HepG2 (cell line): ENCODE measurements around the gene RUSF1. TPM values are rescaled to one million over a fixed set of nuclear protein-coding genes. Genes with fewer than 3 reads are reported as not detected.

Experiments
- CBFB ChIP-seq: sonication (generic); formaldehyde crosslinking; IDR thresholded peaks from 2 replicates; pipeline ENCODE4 v1.4.0; 2020; ENCODE audit warnings: missing genetic modification reagents
- HNRNPL ChIP-seq: fragments of 200-400 bp; formaldehyde crosslinking; IDR thresholded peaks from 2 replicates; pipeline ENCODE4 v1.6.1; 2017; ENCODE audit warnings: mild to moderate bottlenecking, low read depth, low read length
- KAT8 ChIP-seq: IDR thresholded peaks from 2 replicates; pipeline ENCODE4 v1.6.1; 2016; ENCODE audit warnings: missing genetic modification reagents, missing compliant biosample characterization
- MED1 ChIP-seq: sonication (generic); formaldehyde crosslinking; IDR thresholded peaks from 2 replicates; pipeline ENCODE4 v1.4.0; 2020; ENCODE audit warnings: missing genetic modification reagents
- MTA3 ChIP-seq: sonication (generic); formaldehyde crosslinking; IDR thresholded peaks from 2 replicates; pipeline ENCODE4 v1.4.0; 2020; ENCODE audit warnings: missing genetic modification reagents
- NFYB ChIP-seq: sonication (generic); formaldehyde crosslinking; IDR thresholded peaks from 2 replicates; pipeline ENCODE4 v1.4.0; 2020; ENCODE audit warnings: missing genetic modification reagents
- NR3C1 ChIP-seq: sonication (generic); formaldehyde crosslinking; IDR thresholded peaks from 2 replicates; pipeline ENCODE4 v1.4.0; 2020; ENCODE audit warnings: missing genetic modification reagents
- SNAPC2 ChIP-seq: sonication (generic); formaldehyde crosslinking; IDR thresholded peaks from 2 replicates; pipeline ENCODE4 v1.8.1; 2022; ENCODE audit warnings: mild to moderate bottlenecking, missing genetic modification reagents
- SNRNP70 ChIP-seq: fragments of 200-400 bp; formaldehyde crosslinking; IDR thresholded peaks from 2 replicates; pipeline ENCODE4 v1.6.1; 2017; ENCODE audit warnings: mild to moderate bottlenecking, low read depth, low read length, moderate library complexity
- SSRP1 ChIP-seq: IDR thresholded peaks from 2 replicates; pipeline ENCODE4 v1.6.1; 2016; ENCODE audit warnings: control low read depth
- SUZ12 ChIP-seq: fragments of 150-350 bp; IDR thresholded peaks from 2 replicates; pipeline ENCODE4 v1.6.1; 2014; ENCODE audit warnings: low read depth, low read length
- TAF1 ChIP-seq: sonication (generic); formaldehyde crosslinking; IDR thresholded peaks from 2 replicates; pipeline ENCODE4 v1.4.0; 2020; ENCODE audit warnings: missing genetic modification reagents
- U2AF1 ChIP-seq: fragments of 200-400 bp; formaldehyde crosslinking; optimal IDR thresholded peaks from 2 replicates; pipeline ENCODE3; 2017; ENCODE audit warnings: mild to moderate bottlenecking, low read depth, low read length
- ZBTB42 ChIP-seq: sonication (generic); formaldehyde crosslinking; IDR thresholded peaks from 2 replicates; pipeline ENCODE4 v1.5.0; 2020; ENCODE audit warnings: mild to moderate bottlenecking, missing genetic modification reagents
- ZFP1 ChIP-seq: IDR thresholded peaks from 2 replicates; pipeline ENCODE4 v1.6.1; 2016
- ZFP90 ChIP-seq: sonication (generic); formaldehyde crosslinking; IDR thresholded peaks from 2 replicates; pipeline ENCODE4 v1.8.0; 2022; ENCODE audit warnings: missing genetic modification reagents, mild to moderate bottlenecking, inconsistent platforms, borderline replicate concordance
- ZIK1 ChIP-seq: sonication (generic); formaldehyde crosslinking; IDR thresholded peaks from 2 replicates; pipeline ENCODE4 v1.5.0; 2020; ENCODE audit warnings: mild to moderate bottlenecking, low read depth, missing genetic modification reagents, borderline replicate concordance
- ZMAT3 ChIP-seq: sonication (generic); formaldehyde crosslinking; conservative IDR thresholded peaks from 2 replicates; pipeline ENCODE4 v1.7.0; 2021; ENCODE audit warnings: missing genetic modification reagents
- ZNF33B ChIP-seq: sonication (generic); formaldehyde crosslinking; IDR thresholded peaks from 2 replicates; pipeline ENCODE4 v1.5.1; 2020; ENCODE audit warnings: mild to moderate bottlenecking, missing genetic modification reagents
- ZNF660 ChIP-seq: sonication (generic); formaldehyde crosslinking; IDR thresholded peaks from 2 replicates; pipeline ENCODE4 v1.5.1; 2020; ENCODE audit warnings: mild to moderate bottlenecking, low read depth, missing genetic modification reagents, borderline replicate concordance
- ZNF674 ChIP-seq: sonication (generic); formaldehyde crosslinking; IDR thresholded peaks from 2 replicates; pipeline ENCODE4 v1.5.0; 2020; ENCODE audit warnings: low read depth, mild to moderate bottlenecking, missing genetic modification reagents
- ZNF737 ChIP-seq: sonication (generic); formaldehyde crosslinking; IDR thresholded peaks from 2 replicates; pipeline ENCODE4 v1.5.0; 2020; ENCODE audit warnings: missing genetic modification reagents, mild to moderate bottlenecking, borderline replicate concordance
- ZNF761 ChIP-seq: sonication (generic); formaldehyde crosslinking; conservative IDR thresholded peaks from 2 replicates; pipeline ENCODE4 v1.4.0; 2020; ENCODE audit warnings: mild to moderate bottlenecking, missing genetic modification reagents
- ZNF768 ChIP-seq: sonication (generic); formaldehyde crosslinking; IDR thresholded peaks from 2 replicates; pipeline ENCODE4 v1.4.0; 2020; ENCODE audit warnings: missing genetic modification reagents
- ZNF839 ChIP-seq: sonication (generic); formaldehyde crosslinking; IDR thresholded peaks from 2 replicates; pipeline ENCODE4 v1.4.0; 2020; ENCODE audit warnings: missing genetic modification reagents, mild to moderate bottlenecking, borderline replicate concordance
- polyA plus RNA-seq, 8 experiments: library from polyadenylated mRNA; depleted of rRNA in 3 of 8; stranded (reverse) in 7 of 8; unstranded in 1 of 8; fragments of >200 nt; fragmentation: Illumina TruSeq in 4 of 8; extraction: Trizol in 4 of 8; gene quantifications; 2 replicates each; pipeline versions ENCODE4 v1.2.1 to v1.2.3, GENCODE V29; 2011 to 2016; ENCODE audit warnings: low read depth in 4 of 8, missing spikeins in 1 of 8, mixed read lengths in 1 of 8; ENCODE audit not compliant: insufficient read depth in 1 of 8
- total RNA-seq, 5 experiments: library from RNA; depleted of rRNA; stranded (reverse); fragments of >200 nt; fragmentation: Illumina TruSeq; extraction: Trizol; gene quantifications; 2 replicates each; pipeline ENCODE4 v1.2.3, GENCODE V29; 2016; ENCODE audit warnings: low read depth in 1 of 5
- TF ChIP-seq, protein P1 (sequence below): sonication (generic); formaldehyde crosslinking; IDR thresholded peaks from 2 replicates; pipeline ENCODE4 v1.5.0; 2020; ENCODE audit warnings: mild to moderate bottlenecking, missing genetic modification reagents, moderate library complexity
- TF ChIP-seq, protein P2 (sequence below): sonication (generic); formaldehyde crosslinking; IDR thresholded peaks from 2 replicates; pipeline ENCODE4; 2020; ENCODE audit warnings: missing genetic modification reagents, mild to moderate bottlenecking, borderline replicate concordance

Gene RUSF1
- total and polyA plus RNA-seq, 2 of the 13 experiments (the other 11 are each of a cell fraction or from before 2014, with no cell fraction given): 40.8 to 50.2 TPM

DNA sequence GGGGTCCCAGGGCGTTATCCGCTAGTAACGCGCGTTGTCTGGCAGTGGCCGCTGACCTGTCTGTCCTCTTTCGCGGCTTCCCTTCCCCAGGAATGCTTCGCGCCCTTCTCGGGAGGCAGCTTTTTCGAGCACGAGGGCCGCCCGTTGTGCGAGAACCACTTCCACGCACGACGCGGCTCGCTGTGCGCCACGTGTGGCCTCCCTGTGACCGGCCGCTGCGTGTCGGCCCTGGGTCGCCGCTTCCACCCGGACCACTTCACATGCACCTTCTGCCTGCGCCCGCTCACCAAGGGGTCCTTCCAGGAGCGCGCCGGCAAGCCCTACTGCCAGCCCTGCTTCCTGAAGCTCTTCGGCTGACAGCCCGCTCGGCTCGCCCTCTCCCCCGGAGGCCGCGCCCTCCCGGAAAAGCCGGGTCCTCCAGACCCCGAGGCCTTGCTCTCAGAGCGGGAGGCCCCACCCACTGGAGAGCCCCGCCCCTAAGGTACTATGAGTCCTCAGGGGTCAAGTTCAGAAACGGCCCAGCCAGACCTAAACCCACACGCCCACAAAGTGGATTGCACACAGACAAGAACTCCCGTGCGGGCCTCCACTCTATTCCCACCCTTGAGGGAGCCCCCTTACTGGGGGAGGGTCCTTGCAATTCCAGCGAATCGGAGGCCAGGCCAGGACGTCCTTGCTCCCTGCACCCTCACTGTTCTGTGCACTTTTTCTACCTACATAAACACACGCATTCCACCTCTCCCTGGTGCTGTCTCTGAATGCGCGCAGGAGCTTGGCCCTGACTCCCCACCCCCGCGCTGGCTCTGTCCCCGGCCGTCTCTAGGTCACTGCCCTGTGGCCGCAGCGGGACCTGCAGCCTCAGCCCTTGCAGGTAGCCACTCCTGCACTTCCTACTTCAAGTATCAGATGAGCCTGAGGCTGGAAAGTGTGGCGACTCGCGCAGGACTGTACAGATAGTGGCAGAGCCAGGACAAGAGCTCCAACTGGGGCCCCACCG is 30.7 kb downstream of the RUSF1 start (continued):
- TF ChIP-seq ZBTB42 (CRISPR knock-in tag) (no peak), CBFB (CRISPR knock-in tag) (peak; percentile 30), ZNF768 (CRISPR knock-in tag) (peak; percentile 79), HNRNPL (0 out of 2 replicates have a peak, but pooled peaks have one; percentile 32), SNAPC2 (0 out of 2 replicates have a peak, but pooled peaks have one; percentile 18), ZNF737 (CRISPR knock-in tag) (0 out of 2 replicates have a peak, but pooled peaks have one; percentile 46), MED1 (peak; percentile 60; the same call in 1 of the 2 replicates), U2AF1 (peak; percentile 95), KAT8 (CRISPR knock-in tag) (peak; percentile 83), TAF1 (CRISPR knock-in tag) (peak; percentile 43; the same call in 1 of the 2 replicates), SUZ12 (no peak), NFYB (CRISPR knock-in tag) (peak; percentile 50; the same call in 1 of the 2 replicates), ZNF674 (CRISPR knock-in tag) (no peak), SNRNP70 (no peak), MTA3 (CRISPR knock-in tag) (peak; percentile 3; the same call in 1 of the 2 replicates), ZFP90 (CRISPR knock-in tag) (no peak; the same call in 1 of the 2 replicates), ZNF839 (peak; percentile 91), ZNF660 (CRISPR knock-in tag) (peak; percentile 28; the same call in 1 of the 2 replicates), ZNF33B (peak; percentile 70; the same call in 1 of the 2 replicates), ZIK1 (CRISPR knock-in tag) (no peak), ZNF761 (CRISPR knock-in tag) (0 out of 2 replicates have a peak, but pooled peaks have one; percentile 14), SSRP1 (CRISPR knock-in tag) (no peak), ZFP1 (CRISPR knock-in tag) (peak; percentile 25; the same call in 1 of the 2 replicates), NR3C1 (no peak), ZMAT3 (CRISPR knock-in tag) (peak; percentile 82)
- TF ChIP-seq, protein P1, sequence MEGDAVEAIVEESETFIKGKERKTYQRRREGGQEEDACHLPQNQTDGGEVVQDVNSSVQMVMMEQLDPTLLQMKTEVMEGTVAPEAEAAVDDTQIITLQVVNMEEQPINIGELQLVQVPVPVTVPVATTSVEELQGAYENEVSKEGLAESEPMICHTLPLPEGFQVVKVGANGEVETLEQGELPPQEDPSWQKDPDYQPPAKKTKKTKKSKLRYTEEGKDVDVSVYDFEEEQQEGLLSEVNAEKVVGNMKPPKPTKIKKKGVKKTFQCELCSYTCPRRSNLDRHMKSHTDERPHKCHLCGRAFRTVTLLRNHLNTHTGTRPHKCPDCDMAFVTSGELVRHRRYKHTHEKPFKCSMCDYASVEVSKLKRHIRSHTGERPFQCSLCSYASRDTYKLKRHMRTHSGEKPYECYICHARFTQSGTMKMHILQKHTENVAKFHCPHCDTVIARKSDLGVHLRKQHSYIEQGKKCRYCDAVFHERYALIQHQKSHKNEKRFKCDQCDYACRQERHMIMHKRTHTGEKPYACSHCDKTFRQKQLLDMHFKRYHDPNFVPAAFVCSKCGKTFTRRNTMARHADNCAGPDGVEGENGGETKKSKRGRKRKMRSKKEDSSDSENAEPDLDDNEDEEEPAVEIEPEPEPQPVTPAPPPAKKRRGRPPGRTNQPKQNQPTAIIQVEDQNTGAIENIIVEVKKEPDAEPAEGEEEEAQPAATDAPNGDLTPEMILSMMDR: peak; percentile 86
- TF ChIP-seq, protein P2, sequence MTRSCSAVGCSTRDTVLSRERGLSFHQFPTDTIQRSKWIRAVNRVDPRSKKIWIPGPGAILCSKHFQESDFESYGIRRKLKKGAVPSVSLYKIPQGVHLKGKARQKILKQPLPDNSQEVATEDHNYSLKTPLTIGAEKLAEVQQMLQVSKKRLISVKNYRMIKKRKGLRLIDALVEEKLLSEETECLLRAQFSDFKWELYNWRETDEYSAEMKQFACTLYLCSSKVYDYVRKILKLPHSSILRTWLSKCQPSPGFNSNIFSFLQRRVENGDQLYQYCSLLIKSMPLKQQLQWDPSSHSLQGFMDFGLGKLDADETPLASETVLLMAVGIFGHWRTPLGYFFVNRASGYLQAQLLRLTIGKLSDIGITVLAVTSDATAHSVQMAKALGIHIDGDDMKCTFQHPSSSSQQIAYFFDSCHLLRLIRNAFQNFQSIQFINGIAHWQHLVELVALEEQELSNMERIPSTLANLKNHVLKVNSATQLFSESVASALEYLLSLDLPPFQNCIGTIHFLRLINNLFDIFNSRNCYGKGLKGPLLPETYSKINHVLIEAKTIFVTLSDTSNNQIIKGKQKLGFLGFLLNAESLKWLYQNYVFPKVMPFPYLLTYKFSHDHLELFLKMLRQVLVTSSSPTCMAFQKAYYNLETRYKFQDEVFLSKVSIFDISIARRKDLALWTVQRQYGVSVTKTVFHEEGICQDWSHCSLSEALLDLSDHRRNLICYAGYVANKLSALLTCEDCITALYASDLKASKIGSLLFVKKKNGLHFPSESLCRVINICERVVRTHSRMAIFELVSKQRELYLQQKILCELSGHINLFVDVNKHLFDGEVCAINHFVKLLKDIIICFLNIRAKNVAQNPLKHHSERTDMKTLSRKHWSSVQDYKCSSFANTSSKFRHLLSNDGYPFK: peak; percentile 71
